ENCODE data around the gene CHAMP1.
A peak's percentile ranks its signal among the peaks of the same experiment; 100 is the strongest.

Gene CHAMP1, protein sequence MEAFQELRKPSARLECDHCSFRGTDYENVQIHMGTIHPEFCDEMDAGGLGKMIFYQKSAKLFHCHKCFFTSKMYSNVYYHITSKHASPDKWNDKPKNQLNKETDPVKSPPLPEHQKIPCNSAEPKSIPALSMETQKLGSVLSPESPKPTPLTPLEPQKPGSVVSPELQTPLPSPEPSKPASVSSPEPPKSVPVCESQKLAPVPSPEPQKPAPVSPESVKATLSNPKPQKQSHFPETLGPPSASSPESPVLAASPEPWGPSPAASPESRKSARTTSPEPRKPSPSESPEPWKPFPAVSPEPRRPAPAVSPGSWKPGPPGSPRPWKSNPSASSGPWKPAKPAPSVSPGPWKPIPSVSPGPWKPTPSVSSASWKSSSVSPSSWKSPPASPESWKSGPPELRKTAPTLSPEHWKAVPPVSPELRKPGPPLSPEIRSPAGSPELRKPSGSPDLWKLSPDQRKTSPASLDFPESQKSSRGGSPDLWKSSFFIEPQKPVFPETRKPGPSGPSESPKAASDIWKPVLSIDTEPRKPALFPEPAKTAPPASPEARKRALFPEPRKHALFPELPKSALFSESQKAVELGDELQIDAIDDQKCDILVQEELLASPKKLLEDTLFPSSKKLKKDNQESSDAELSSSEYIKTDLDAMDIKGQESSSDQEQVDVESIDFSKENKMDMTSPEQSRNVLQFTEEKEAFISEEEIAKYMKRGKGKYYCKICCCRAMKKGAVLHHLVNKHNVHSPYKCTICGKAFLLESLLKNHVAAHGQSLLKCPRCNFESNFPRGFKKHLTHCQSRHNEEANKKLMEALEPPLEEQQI

DNA sequence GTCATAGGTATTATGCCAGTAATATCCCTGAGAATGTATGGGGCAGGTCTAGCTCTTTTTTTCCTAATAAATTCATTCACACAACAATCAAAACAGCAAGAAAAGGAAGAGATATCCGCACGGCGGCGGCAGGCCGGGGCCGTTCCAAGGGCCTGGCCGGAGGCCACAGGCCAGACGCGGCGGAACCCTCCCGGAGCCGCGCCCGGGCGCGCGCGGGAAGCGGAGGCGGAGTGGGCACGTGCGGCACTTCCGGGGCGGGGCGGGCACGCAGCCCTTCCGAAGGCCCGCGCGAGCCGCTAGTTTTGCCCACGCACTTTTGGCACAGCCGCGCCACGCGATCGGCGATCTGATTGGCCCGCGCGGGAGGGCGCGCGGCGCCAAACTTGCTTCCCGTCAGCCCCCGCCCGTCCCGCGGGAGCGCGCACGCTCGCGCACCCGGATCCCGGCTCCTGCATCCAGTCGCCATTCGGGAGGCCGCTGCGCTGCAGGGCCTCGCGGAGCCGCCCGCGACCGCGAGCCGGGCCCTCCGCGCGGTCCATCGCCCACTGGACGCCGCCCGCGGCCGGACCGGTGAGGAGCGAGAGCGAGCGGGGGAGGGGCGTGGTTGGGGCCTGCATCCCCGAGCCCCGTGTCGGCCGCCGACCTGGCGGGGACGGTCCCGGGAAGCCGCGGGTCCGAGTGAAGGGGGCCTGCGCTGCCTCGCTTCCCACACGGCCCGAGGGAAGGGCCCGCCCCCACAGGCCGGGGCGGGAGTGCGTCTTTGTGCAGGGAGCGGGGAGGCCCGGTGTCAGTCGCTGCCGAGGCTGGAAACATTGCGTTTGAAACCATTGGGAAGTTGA, at the start of gene CHAMP1:
CHAMP1 (plus strand) TSS at position 430 of the 839 bp plus-strand sequence. CDS start 9,340 bp downstream, outside the sequence.
- DNase-seq, result peak; percentile 91 to 93

DNA sequence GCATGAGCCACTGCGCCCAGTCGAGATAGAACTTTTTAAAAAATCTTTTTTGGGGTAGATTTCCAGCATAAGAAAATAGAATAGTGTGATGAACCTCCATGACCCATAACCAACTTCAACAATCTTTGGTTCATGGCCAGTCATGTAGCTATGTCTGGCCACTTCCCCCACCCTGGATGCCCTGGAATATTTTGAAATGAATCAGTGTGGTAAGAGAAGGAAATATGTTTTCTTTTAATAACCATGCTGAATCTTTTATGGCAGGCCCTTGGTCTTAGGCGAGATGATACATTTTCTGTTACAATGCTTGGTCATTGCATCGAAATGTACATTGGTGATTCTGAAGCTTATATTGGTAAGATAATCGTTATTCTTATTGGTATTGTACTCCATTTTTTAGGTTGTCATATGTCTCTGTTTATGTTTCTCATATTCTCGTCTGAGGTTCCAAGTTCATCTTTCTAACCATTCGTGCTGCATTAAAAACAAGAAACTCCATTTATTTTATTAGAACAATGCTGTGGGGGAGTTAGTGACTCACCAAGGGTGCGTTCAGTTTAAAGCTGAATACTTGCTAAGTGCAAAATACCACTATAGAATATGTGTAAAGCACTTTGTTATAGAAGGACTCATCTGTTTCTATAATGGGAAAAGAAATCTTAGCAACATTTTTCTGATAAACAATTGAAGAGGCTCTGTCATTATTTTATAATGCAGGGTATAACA, 49.3 kb upstream of the CHAMP1 start:
- no peak for DNase-seq

DNA sequence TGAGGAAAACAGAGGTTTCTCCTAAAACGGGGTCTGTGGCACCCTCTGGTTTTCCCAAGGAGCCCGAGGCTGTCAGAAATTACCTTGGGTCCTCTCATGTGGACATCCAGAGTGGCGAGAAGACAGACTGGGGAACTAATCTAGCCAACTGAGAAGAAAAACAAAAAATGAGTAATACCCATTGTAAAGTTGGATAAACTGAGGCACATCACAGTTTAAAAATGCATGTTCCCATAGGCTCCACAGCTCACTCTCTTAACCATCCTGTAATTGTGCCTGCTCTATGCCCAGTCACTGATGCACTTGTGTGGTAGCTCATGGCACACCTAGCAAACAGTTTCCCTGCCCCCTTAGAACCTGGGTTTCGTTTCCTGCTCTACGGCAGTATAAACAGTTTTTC, 48.1 kb upstream of the CHAMP1 start:
- DNase-seq, result no peak

- no peak for DNase-seq
Observed at GRCh38 chr13:114268344-114269280, 45.7 kb upstream of the CHAMP1 start.

DNA sequence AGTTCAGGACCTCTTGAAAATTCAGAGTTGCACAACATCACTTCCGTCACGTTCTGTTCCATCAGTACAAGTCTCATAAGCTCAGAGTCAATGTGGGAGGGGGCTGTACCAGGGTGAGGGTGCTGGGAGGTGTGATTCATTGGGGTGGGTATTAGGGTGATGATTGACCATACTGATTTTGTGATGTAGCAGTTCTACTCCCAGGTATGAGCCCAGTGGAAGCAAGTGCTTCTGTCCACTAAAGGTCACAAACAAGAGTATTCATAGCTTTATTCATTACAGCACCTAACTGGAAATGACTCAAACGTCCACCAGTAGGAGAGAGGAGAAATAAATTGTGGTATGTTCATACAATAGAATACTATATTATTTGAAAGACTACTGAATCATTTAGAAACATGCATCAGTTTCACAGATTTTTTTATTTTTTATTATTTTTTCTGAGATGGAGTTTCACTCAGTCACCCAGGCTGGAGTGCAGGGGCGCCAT, 45.0 kb upstream of the CHAMP1 start:
- no peak for DNase-seq

DNA sequence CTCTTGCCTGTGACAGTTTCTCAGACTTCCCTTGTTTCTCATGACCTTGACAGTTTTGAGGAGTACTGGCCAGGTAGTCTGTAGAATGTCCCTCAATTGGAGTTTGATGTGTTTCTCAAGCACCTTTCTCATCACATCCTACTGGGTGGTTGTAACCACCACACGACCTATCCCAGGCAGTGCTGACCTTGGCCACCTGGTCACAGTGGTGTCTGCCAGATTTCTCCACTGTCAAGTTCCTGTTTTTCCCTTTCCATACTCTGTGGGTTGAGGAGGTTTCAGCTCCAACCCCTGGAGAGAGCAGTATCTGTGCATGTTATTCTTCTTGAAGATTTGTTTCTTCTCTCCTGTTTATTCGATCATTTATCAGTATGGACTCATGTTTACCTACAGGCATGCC, 41.3 kb upstream of the CHAMP1 start:
- no peak for DNase-seq

- DNase-seq, result peak in 1 of 2 experiments; percentile 39
Observed at GRCh38 chr13:114275304-114275703, 39.0 kb upstream of the CHAMP1 start.

DNA sequence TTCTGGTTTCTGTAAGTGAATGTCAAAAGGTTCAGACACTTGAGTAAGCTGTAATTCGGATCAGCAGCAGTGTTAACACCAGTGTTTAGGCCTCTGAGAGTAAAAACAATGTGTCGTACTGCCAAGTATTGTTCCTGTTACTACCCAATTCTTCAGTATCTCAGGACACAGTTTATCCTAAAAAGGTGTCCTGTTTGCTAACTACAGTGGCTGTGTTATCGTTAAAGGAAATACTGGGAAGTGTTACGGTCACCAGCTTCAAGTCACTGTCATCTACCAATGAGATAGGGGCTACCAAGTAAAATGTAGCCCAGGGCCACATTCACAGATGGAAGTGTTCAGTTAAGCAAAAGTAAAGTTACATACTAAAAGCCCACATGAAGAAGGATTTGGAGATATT, 35.2 kb upstream of the CHAMP1 start:
- no peak for DNase-seq

- DNase-seq, result no peak
Observed at GRCh38 chr13:114279758-114280355, 34.4 kb upstream of the CHAMP1 start.

- DNase-seq, result peak; percentile 78 to 82
Observed at GRCh38 chr13:114281351-114282040, 32.8 kb upstream of the CHAMP1 start, which contains the start of gene UPF3A. Gene UPF3A (plus strand): TSS chr13:114281601. CDS start chr13:114281640, 39 bp downstream.

DNA sequence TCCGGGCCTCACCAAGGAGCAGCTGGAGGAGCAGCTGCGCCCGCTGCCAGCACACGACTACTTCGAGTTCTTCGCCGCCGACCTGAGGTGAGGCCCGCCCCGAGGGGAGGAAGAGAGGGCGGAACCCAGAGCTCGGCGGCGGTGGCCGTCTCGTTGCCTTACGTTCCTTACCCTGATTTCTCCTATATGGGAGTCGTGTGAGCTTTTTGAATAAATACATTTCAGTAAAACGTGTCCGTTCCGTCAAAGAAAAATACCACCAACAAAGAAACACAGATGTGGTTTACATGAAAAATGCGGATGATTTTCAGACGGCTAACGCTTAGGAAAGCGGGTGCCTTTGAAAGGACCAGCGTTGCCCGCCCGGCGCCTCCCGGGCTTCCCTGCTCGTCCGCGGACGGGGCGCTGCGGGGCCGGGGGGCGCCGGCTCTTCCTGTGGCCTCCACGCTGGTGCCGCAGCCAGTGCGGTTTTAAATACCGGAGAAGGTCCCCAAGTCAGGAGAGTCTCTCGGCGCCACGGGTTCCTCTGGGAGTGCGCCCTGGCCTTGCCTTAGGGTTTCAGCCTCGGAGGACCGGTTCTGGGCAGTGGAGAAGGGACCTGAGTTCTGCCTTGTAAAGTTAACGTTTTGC, 32.1 kb upstream of the CHAMP1 start:
- DNase-seq, result peak; percentile 73

- peak; percentile 22 to 44 for DNase-seq
Observed at GRCh38 chr13:114283576-114283975, 30.7 kb upstream of the CHAMP1 start.

GRCh38 chr13:114284680-114285079, 29.6 kb upstream of the CHAMP1 start:
- no peak for DNase-seq

DNA sequence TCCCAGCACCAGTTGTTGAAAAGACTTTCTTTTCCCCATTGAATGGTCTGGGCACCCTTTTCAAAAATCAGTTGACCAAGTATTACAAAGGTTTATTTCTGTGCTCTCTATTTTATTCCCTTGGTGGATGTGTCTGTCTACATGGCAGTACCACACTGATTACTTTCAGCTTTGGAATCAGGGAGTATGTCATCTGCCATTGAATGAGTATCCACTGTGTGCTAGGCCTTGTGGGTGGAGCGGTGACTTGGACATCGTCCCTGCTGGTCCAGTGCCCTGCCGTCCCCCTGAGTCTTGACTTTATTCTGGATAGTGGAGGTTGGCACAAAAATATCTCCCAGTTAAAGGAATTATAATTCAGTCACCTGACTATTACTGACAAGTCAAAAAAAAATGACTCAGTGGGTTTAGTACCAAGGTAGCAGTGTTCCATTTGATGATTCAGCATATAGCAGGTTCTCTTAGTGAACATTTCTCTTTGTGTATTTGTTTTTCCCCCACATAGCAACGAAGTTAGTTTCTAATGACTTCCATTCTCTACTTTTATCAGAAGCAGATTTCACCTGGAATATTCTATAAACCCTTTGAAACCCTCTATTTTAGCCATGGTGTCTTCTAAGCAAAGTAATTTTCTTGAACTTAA, 29.0 kb upstream of the CHAMP1 start:
- DNase-seq, result no peak

DNA sequence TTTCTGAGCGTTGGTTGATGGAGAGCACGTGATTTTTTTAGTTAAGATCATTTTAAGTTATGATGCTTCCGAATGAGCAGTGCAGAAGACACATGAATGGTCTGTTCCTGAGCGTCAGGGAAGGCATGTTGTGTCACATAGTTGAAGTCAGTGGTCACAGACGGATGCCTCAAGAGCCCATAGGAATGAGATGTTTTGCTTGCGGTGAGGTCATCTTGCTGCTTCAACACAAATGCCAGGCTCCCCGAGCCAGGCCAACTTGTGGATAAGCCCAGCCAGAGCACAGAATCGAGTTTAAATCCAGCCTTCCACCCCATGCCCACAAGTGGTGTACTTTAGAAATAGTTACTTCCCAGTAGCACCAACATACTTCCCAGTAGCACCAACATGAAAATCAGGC, 27.5 kb upstream of the CHAMP1 start:
- DNase-seq, result no peak

DNA sequence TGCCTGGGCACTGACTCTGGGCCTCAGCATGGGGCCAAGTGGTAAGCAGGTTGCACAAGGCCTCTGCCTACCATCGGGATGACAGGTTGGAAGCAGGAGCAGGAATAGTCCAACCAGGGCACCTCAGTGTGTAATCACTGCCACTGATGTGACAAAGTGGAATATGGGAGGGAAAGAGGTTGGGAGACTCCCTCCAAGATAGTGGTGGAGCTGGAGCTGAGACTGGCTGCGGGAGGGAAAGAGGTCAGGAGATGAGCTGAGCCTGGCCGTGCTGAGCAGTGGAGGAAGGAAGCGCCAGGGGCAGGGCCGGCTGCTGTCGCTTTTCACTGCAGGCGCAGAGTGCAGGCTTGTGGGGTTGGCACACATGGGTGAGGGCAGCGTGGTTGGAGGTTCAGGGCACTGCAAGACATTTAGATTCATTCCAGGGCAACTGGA, 26.1 kb upstream of the CHAMP1 start:
- no peak for DNase-seq

GRCh38 chr13:114296448-114296847, 17.9 kb upstream of the CHAMP1 start:
- no peak for DNase-seq

GRCh38 chr13:114296902-114297301, 17.4 kb upstream of the CHAMP1 start:
- no peak for DNase-seq

GRCh38 chr13:114298866-114299265, 15.4 kb upstream of the CHAMP1 start:
- no peak for DNase-seq
